Measurements from ENCODE around the gene PLCG1.

The PLCG1 gene

GRCh38 chr20:41139227-41140093, 2.1 kb downstream of the PLCG1 start:
- H3K4me3 ChIP-seq = peak overlapping the region; percentile 94
- H3K9ac ChIP-seq (ENCODE audit: insufficient read length) = peak overlapping the region; percentile 75
- no peak overlapping the region for H3K27ac ChIP-seq
- no peak for DNase-seq (ENCODE audit: low read depth, low spot score)
- TF ChIP-seq POLR2AphosphoS5 (IDR thresholded peaks at IDR 0.05; ENCODE audit: borderline replicate concordance, low read depth, low read length) (no peak), FOXP2 (optimal IDR thresholded peaks at IDR 0.05; ENCODE audit: control extremely low read depth, extremely low read length, insufficient read depth) (no peak), EZH2 (IDR thresholded peaks at IDR 0.05) (no peak)
- H3K9me3 ChIP-seq (ENCODE audit: low read depth, low read length) = no peaks in the 10 kb centered on the region
- peaks cover 11% of the 10 kb centered on the region for H3K36me3 ChIP-seq (ENCODE audit: insufficient read depth, low read length)

DNA sequence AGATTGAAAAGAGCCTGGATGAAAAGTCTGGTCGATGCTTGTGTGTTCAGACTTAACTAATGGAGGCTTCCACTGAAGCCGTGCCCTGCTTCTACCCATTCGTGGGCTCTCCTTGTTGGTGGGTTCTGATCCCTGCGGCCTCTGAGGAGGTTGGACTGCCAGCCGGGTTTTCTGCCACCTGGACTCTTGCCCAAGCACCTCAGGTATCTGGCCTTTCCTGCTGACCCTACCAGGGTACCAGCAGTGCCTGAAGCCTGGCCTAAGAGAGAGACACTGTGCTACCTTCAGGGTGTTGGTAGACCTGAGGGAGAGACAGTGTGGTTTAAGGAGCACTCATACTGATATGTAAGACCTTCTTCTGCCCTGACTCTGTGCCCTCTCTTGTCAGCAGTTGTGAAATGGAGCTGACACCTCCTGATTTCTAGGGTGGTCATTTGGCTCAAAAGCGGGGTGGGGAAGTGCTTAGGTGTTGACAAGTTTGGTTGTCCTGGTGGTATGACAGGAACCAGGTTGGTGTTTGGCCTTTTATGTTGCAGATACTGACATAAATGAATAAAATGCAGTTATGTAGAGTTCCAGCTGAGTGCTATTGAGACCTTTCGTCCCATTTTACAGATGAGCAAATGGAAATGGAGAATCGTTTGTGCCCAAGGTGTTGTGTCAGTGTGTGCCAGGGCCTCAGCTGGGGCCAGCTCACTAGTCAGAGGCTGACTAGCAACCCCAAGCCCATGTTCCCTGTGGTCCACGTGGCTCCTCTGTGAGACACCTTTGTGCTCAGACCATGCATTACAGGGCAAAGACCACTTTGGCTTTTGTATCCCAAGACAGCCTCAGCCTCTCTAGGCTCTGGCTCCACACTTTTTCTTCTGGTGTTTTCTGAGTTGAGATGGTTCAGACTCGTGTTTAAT, 3.1 kb downstream of the PLCG1 start:
- Histone ChIP-seq H3K27ac (no peak overlapping the region), H3K36me3 (ENCODE audit: insufficient read depth, low read length) (peaks cover 11% of the 10 kb centered on the region), H3K4me3 (no peak overlapping the region)

GRCh38 chr20:41141153-41141815, 3.9 kb downstream of the PLCG1 start:
- H3K9ac ChIP-seq (ENCODE audit: insufficient read length) = peak overlapping the region; percentile 49
- H3K4me3 ChIP-seq = no peak overlapping the region
- TF ChIP-seq POLR2AphosphoS5 (IDR thresholded peaks at IDR 0.05; ENCODE audit: borderline replicate concordance, low read depth, low read length) = no peak
- no peak for TF ChIP-seq FOXP2 (optimal IDR thresholded peaks at IDR 0.05; ENCODE audit: control extremely low read depth, extremely low read length, insufficient read depth)
- no peak for TF ChIP-seq EZH2 (IDR thresholded peaks at IDR 0.05)
- H3K9me3 ChIP-seq (ENCODE audit: low read depth, low read length) = no peaks in the 10 kb centered on the region
- H3K27ac ChIP-seq = no peak overlapping the region
- no peak for DNase-seq (ENCODE audit: low read depth, low spot score)
- H3K36me3 ChIP-seq (ENCODE audit: insufficient read depth, low read length) = peaks cover 11% of the 10 kb centered on the region

More for the DNA sequence above, 3.1 kb downstream of the PLCG1 start:
- Histone ChIP-seq H3K9me3 (ENCODE audit: low read depth, low read length) (no peaks in the 10 kb centered on the region), H3K9ac (ENCODE audit: insufficient read length) (peak overlapping the region; percentile 49)
- TF ChIP-seq EZH2 (IDR thresholded peaks at IDR 0.05) = no peak
- no peak for TF ChIP-seq POLR2AphosphoS5 (IDR thresholded peaks at IDR 0.05; ENCODE audit: borderline replicate concordance, low read depth, low read length)
- TF ChIP-seq FOXP2 (optimal IDR thresholded peaks at IDR 0.05; ENCODE audit: control extremely low read depth, extremely low read length, insufficient read depth) = no peak
- DNase-seq (ENCODE audit: low read depth, low spot score) = no peak

DNA sequence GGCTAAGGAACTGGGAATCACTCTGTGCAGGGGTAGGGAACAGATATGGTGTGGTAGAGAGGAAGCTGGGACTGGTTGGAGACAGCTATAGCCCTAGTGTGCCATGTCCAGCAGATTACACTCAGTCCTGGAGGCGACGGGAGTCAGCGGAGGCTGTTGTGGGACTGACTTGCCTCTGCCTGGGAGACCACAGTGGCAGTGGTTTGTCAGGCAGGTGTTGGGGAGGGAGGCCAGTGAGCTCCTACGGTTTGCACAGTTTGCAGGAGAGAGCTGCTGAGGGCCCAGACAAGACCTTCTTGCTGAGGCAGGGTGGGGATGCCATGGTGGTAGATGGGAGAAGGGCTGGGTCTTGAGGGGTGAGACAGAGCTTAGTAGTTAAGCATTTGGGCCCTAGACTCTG, 4.9 kb downstream of the PLCG1 start:
- Histone ChIP-seq H3K9me3 (ENCODE audit: low read depth, low read length) (no peaks in the 10 kb centered on the region), H3K9ac (ENCODE audit: insufficient read length) (no peak overlapping the region), H3K4me3 (no peak overlapping the region), H3K36me3 (ENCODE audit: insufficient read depth, low read length) (peaks cover 11% of the 10 kb centered on the region), H3K27ac (no peak overlapping the region)
- no peak for DNase-seq (ENCODE audit: low read depth, low spot score)
- no peak for TF ChIP-seq FOXP2 (optimal IDR thresholded peaks at IDR 0.05; ENCODE audit: control extremely low read depth, extremely low read length, insufficient read depth)
- TF ChIP-seq POLR2AphosphoS5 (IDR thresholded peaks at IDR 0.05; ENCODE audit: borderline replicate concordance, low read depth, low read length) = no peak
- no peak for TF ChIP-seq EZH2 (IDR thresholded peaks at IDR 0.05)

DNA sequence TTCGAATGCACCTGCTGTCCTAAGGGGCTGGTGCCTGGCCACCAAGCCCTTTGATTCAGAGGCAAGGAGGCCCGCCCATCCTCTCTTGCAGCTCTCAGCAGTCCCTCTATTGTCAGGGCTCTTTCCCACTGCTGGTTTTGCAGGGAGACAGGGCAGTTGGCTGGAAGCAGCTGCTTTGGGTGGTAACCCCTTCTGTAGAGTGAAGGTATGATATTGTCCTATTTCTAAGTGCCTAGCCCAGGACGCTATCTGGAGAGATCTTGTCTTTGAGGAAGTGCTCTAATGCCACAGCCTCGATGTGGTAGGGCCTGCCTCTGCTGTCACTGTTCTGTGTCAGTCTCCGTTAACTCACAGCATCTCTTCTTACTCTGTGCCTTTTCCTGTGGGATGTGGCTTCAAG, 5.6 kb downstream of the PLCG1 start:
- no peak for DNase-seq (ENCODE audit: low read depth, low spot score)
- Histone ChIP-seq H3K9ac (ENCODE audit: insufficient read length) (no peak overlapping the region), H3K36me3 (ENCODE audit: insufficient read depth, low read length) (peaks cover 11% of the 10 kb centered on the region), H3K27ac (no peak overlapping the region), H3K9me3 (ENCODE audit: low read depth, low read length) (no peaks in the 10 kb centered on the region), H3K4me3 (no peak overlapping the region)
- TF ChIP-seq POLR2AphosphoS5 (IDR thresholded peaks at IDR 0.05; ENCODE audit: borderline replicate concordance, low read depth, low read length) = no peak
- TF ChIP-seq EZH2 (IDR thresholded peaks at IDR 0.05) = no peak
- TF ChIP-seq FOXP2 (optimal IDR thresholded peaks at IDR 0.05; ENCODE audit: control extremely low read depth, extremely low read length, insufficient read depth) = no peak

- H3K9ac ChIP-seq (ENCODE audit: insufficient read length) = no peak overlapping the region
- DNase-seq (ENCODE audit: low read depth, low spot score) = no peak
- H3K9me3 ChIP-seq (ENCODE audit: low read depth, low read length) = no peaks in the 10 kb centered on the region
- no peak overlapping the region for H3K27ac ChIP-seq
- TF ChIP-seq FOXP2 (optimal IDR thresholded peaks at IDR 0.05; ENCODE audit: control extremely low read depth, extremely low read length, insufficient read depth) = no peak
- no peak for TF ChIP-seq EZH2 (IDR thresholded peaks at IDR 0.05)
- H3K4me3 ChIP-seq = no peak overlapping the region
- H3K36me3 ChIP-seq (ENCODE audit: insufficient read depth, low read length) = peaks cover 11% of the 10 kb centered on the region
Observed at GRCh38 chr20:41143354-41143753, 6.0 kb downstream of the PLCG1 start.

DNA sequence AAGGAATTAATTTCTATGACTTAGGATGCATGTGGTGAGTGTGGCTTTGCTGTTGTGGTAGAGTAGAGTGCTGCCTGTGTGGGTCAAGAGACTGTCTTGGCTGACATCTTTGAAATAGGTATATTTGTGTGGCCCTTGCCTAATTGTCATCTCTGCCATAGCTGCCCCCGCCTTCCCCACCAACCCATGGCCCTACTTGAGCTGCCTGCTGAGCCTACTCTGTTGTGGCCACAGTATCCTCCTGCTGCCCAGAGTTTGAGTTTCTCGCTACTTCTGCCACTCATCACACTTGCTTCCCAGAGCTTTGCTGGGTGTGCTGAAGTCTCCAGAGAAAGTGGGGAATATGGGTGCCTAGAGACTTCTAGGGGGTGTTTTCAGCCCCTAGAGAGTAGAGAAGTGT, 8.0 kb downstream of the PLCG1 start:
- Histone ChIP-seq H3K9me3 (ENCODE audit: low read depth, low read length) (no peaks in the 10 kb centered on the region), H3K27ac (no peak overlapping the region), H3K9ac (ENCODE audit: insufficient read length) (no peak overlapping the region), H3K36me3 (ENCODE audit: insufficient read depth, low read length) (peaks cover 11% of the 10 kb centered on the region), H3K4me3 (no peak overlapping the region)
- TF ChIP-seq FOXP2 (optimal IDR thresholded peaks at IDR 0.05; ENCODE audit: control extremely low read depth, extremely low read length, insufficient read depth) = no peak
- no peak for TF ChIP-seq POLR2AphosphoS5 (IDR thresholded peaks at IDR 0.05; ENCODE audit: borderline replicate concordance, low read depth, low read length)
- TF ChIP-seq EZH2 (IDR thresholded peaks at IDR 0.05) = no peak
- DNase-seq (ENCODE audit: low read depth, low spot score) = no peak
